OCI-LY1 (cell line): ENCODE data around the gene DPP7.

Experiments
- EZH2 ChIP-seq: fragments of 200-600 bp; sonication (generic), shearing (Covaris generic); IDR thresholded peaks from 2 replicates; pipeline ENCODE4 v1.8.0; 2017; ENCODE audit warnings: borderline replicate concordance, mixed run types, mild to moderate bottlenecking, antibody characterized with exemption, low read length, moderate library complexity, mixed read lengths
- TF ChIP-seq, protein P1 (sequence below): fragments of 200-600 bp; sonication (generic), shearing (Covaris generic); IDR thresholded peaks from 2 replicates; pipeline ENCODE4 v1.5.1; 2017; ENCODE audit warnings: mild to moderate bottlenecking, antibody characterized with exemption, low read length, moderate library complexity, mixed read lengths

DNA sequence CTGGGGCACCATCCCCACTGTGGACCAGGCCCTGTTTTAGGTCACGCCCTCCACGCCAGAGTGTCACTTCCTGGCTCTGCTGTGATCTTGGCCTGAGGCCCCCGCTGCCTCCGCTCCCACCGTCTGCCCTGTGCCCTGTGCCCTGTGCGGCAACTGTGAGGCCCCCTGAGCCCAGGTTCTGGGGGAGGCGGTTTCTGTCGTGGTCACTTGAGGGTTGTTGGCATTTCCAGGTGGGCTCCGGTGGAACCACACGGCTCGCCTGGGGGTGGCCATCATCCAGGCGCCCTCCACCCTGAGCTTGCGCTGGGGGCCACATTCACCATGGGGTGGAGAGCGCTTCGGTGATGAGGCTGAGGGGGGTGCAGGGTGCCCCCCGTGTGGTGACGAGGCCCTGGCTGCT lies 6.6 kb downstream of the DPP7 start:
- TF ChIP-seq EZH2: no peak
- TF ChIP-seq, protein P1, sequence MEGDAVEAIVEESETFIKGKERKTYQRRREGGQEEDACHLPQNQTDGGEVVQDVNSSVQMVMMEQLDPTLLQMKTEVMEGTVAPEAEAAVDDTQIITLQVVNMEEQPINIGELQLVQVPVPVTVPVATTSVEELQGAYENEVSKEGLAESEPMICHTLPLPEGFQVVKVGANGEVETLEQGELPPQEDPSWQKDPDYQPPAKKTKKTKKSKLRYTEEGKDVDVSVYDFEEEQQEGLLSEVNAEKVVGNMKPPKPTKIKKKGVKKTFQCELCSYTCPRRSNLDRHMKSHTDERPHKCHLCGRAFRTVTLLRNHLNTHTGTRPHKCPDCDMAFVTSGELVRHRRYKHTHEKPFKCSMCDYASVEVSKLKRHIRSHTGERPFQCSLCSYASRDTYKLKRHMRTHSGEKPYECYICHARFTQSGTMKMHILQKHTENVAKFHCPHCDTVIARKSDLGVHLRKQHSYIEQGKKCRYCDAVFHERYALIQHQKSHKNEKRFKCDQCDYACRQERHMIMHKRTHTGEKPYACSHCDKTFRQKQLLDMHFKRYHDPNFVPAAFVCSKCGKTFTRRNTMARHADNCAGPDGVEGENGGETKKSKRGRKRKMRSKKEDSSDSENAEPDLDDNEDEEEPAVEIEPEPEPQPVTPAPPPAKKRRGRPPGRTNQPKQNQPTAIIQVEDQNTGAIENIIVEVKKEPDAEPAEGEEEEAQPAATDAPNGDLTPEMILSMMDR: no peak
